Fibroblast of lung (primary cell): Measurements from ENCODE around the gene PAQR7. TPM values are rescaled to one million over a fixed set of nuclear protein-coding genes. Genes with fewer than 3 reads are reported as not detected.
A peak's percentile ranks its signal among the peaks of the same experiment; 100 is the strongest.

ENCODE experiments used
- DNase-seq, 2 donors: peaks; one replicate each; pipeline versions ENCODE4 v3.0.0 to v3.0.0-alpha.2; 2010; ENCODE audit warnings: low read depth in 2 of 2
- H2AFZ ChIP-seq: 2 replicates; pipeline ENCODE4 v1.5.1; 2012; ENCODE audit warnings: low read length, control low read depth, inconsistent platforms
- H3K27ac ChIP-seq: 2 replicates; pipeline ENCODE4 v1.5.1; 2011; ENCODE audit warnings: low read length, control low read depth; ENCODE audit not compliant: insufficient read depth
- H3K27me3 ChIP-seq: 2 replicates; pipeline ENCODE4 v1.5.1; 2011; ENCODE audit warnings: mild to moderate bottlenecking, low read length; ENCODE audit not compliant: control insufficient read depth, insufficient read depth
- H3K36me3 ChIP-seq: 2 replicates; pipeline ENCODE4 v1.5.1; 2011; ENCODE audit warnings: low read length; ENCODE audit not compliant: control insufficient read depth, insufficient read depth
- H3K4me1 ChIP-seq: 2 replicates; pipeline ENCODE4 v1.5.1; 2011; ENCODE audit warnings: low read length; ENCODE audit not compliant: control insufficient read depth, insufficient read depth; ENCODE audit errors: extremely low read depth
- H3K4me2 ChIP-seq: 2 replicates; pipeline ENCODE4 v1.5.1; 2011; ENCODE audit warnings: low read length, control low read depth; ENCODE audit not compliant: insufficient read depth; ENCODE audit errors: extremely low read depth
- H3K4me3 ChIP-seq, 4 experiments: fragments of 200-600 bp in 1 of 4; sonication (generic) in 1 of 4; replicated peaks in 1 of 4; 2 replicates each; pipeline ENCODE4 v1.5.1; 2011 to 2016; ENCODE audit warnings: low read length in 4 of 4, low read depth in 3 of 4, mild to moderate bottlenecking in 3 of 4, control low read depth in 2 of 4, inconsistent platforms in 1 of 4, mixed read lengths in 1 of 4; ENCODE audit not compliant: insufficient read depth in 1 of 4; ENCODE audit errors: control extremely low read depth in 1 of 4
- H3K79me2 ChIP-seq: 2 replicates; pipeline ENCODE4 v1.5.1; 2012; ENCODE audit warnings: mild to moderate bottlenecking, low read length, inconsistent platforms; ENCODE audit not compliant: control insufficient read depth, insufficient read depth
- H3K9ac ChIP-seq: 2 replicates; pipeline ENCODE4 v1.5.1; 2011; ENCODE audit warnings: mild to moderate bottlenecking, low read length, control low read depth; ENCODE audit not compliant: insufficient read depth
- H3K9me3 ChIP-seq: 2 replicates; pipeline ENCODE4 v1.5.1; 2012; ENCODE audit warnings: low read depth, low read length; ENCODE audit not compliant: control insufficient read depth, insufficient read depth
- H4K20me1 ChIP-seq: 2 replicates; pipeline ENCODE4 v1.5.1; 2011; ENCODE audit warnings: low read length; ENCODE audit not compliant: control insufficient read depth, insufficient read depth; ENCODE audit errors: extremely low read depth
- EZH2 ChIP-seq: IDR thresholded peaks from 2 replicates; pipeline ENCODE4 v1.5.1; 2012; ENCODE audit warnings: low read length, control low read depth, mild to moderate bottlenecking; ENCODE audit errors: missing control alignments
- polyA plus RNA-seq, 2 donors: library from polyadenylated mRNA; depleted of rRNA in 1 of 2; stranded (reverse) in 1 of 2; unstranded in 1 of 2; fragments of >200 nt; gene quantifications; 2 replicates each; pipeline ENCODE4 v1.2.1, GENCODE V29; 2011 to 2012; ENCODE audit warnings: missing spikeins in 1 of 2
- total RNA-seq: library from RNA; depleted of rRNA; stranded (reverse); fragments of >200 nt; gene quantifications from 2 replicates; pipeline ENCODE4 v1.2.1, GENCODE V29; 2014
- TF ChIP-seq, protein P1 (sequence below), 2 donors: IDR thresholded peaks in 1 of 2; conservative IDR thresholded peaks in 1 of 2; 1 replicate in 1 of 2; 2 replicates in 1 of 2; pipeline ENCODE4 v1.5.1; 2011 to 2012; ENCODE audit warnings: low read length in 2 of 2, control low read depth in 1 of 2, inconsistent platforms in 1 of 2, low read depth in 1 of 2, mild to moderate bottlenecking in 1 of 2

PAQR7 gene
- total and polyA plus RNA-seq, 2 donors (not counting 1 experiment from before 2014, with no cell fraction given) = 12.8 to 15.9 TPM

DNA sequence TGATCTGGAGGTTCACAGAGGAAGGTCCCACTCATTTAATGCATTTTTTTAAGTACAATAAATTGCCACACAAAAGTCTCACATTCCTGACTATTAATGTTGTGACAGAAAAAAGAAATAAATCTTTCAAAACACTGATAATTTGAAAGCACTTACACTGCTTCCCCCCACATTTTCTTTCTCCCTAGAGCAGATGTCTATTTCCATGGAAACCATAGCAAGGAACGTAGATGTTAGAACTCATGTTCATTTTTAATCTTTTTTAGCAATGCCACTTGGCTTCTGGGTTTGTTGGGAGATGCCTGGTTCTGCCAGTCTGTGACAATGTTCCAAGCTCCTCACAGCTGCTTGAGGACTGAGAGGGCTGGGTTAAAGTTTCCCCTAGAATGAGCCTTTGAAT is 32.7 kb upstream of the PAQR7 start:
- no peaks in the 10 kb centered on the region for H3K27me3 ChIP-seq
- no peak overlapping the region for H3K4me2 ChIP-seq
- no peak overlapping the region for H3K9ac ChIP-seq
- H3K4me1 ChIP-seq = no peaks in the 10 kb centered on the region
- no peak overlapping the region for H3K4me3 ChIP-seq
- no peak overlapping the region for H2AFZ ChIP-seq
- peaks cover under 1% of the 10 kb centered on the region for H3K36me3 ChIP-seq
- no peaks in the 10 kb centered on the region for H3K9me3 ChIP-seq
- TF ChIP-seq EZH2 = no peak
- TF ChIP-seq, protein P1, sequence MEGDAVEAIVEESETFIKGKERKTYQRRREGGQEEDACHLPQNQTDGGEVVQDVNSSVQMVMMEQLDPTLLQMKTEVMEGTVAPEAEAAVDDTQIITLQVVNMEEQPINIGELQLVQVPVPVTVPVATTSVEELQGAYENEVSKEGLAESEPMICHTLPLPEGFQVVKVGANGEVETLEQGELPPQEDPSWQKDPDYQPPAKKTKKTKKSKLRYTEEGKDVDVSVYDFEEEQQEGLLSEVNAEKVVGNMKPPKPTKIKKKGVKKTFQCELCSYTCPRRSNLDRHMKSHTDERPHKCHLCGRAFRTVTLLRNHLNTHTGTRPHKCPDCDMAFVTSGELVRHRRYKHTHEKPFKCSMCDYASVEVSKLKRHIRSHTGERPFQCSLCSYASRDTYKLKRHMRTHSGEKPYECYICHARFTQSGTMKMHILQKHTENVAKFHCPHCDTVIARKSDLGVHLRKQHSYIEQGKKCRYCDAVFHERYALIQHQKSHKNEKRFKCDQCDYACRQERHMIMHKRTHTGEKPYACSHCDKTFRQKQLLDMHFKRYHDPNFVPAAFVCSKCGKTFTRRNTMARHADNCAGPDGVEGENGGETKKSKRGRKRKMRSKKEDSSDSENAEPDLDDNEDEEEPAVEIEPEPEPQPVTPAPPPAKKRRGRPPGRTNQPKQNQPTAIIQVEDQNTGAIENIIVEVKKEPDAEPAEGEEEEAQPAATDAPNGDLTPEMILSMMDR (conservative IDR thresholded peaks at IDR 0.05 in 1 of 2, IDR thresholded peaks at IDR 0.05 in 1 of 2; ENCODE audit: low read depth in 1 of 2, low read length in 2 of 2) = no peak
- peaks cover 21% of the 10 kb centered on the region for H3K79me2 ChIP-seq
- H3K27ac ChIP-seq = no peak overlapping the region
- no peak for DNase-seq
- H4K20me1 ChIP-seq = no peaks in the 10 kb centered on the region

DNA sequence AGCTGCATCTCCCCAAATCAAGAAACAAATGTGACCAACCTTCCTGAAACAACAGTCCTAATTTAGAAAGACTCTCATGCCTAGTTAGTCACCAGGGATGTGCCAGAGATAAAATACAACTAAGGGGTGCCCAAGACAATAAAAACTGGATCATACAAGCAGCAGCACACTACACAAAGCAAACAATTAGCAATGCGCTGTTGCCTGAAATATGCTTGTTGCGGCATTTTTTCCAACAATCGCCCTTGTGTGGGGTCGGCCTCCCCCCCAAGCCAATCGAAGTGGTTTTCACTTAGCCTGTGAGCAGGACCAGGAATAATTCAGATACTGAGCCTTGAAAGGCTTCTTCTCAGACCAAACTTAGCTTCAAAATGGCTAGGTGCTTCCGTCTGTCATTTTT is 32.1 kb upstream of the PAQR7 start:
- peaks cover 1% of the 10 kb centered on the region for H3K36me3 ChIP-seq
- no peak for DNase-seq
- no peaks in the 10 kb centered on the region for H3K4me1 ChIP-seq
- no peak overlapping the region for H3K4me3 ChIP-seq
- H3K9me3 ChIP-seq = no peaks in the 10 kb centered on the region
- no peak for TF ChIP-seq EZH2
- TF ChIP-seq, protein P1 (conservative IDR thresholded peaks at IDR 0.05 in 1 of 2, IDR thresholded peaks at IDR 0.05 in 1 of 2; ENCODE audit: low read depth in 1 of 2, low read length in 2 of 2) = no peak
- no peaks in the 10 kb centered on the region for H3K27me3 ChIP-seq
- no peak overlapping the region for H3K9ac ChIP-seq
- no peak overlapping the region for H2AFZ ChIP-seq
- H3K4me2 ChIP-seq = no peak overlapping the region
- peaks cover 26% of the 10 kb centered on the region for H3K79me2 ChIP-seq
- H3K27ac ChIP-seq = no peak overlapping the region
- H4K20me1 ChIP-seq = no peaks in the 10 kb centered on the region

DNA sequence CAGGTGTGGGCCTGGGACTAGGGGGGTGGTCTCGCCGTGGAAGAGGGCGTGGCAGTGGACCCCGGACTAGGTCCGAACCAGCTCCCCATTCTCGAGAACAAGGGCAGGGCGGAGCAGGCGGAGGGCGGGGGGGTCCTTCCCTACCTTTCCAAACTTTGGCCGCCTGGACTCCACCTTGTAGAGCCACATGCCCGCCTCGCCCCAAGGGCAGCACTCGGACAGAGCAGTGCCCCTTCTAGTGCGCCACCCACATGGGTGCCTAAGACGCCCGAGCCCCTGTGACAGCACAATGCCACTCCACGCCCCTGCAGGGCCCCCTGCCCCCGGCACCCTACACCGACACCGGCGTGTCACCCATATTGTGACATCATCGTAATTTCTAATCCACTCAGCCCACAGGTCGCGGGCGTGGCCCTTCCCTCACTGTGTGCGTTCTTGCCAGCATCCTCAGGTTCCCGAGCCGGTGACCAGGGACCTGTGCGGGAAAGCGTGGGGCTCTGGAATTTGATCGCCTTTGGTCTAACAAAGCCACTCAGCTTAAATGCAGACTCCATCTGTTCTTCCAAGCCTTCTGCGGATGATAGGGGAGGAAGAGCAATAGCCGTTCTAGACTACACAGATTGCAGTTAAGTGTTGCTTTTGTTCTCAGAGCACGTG is 31.3 kb upstream of the PAQR7 start:
- H3K79me2 ChIP-seq = peaks cover 30% of the 10 kb centered on the region
- H3K9me3 ChIP-seq = no peaks in the 10 kb centered on the region
- no peak for DNase-seq
- H3K4me2 ChIP-seq = peak overlapping the region; percentile 77
- no peak overlapping the region for H3K27ac ChIP-seq
- no peak for TF ChIP-seq EZH2
- TF ChIP-seq, protein P1 (conservative IDR thresholded peaks at IDR 0.05 in 1 of 2, IDR thresholded peaks at IDR 0.05 in 1 of 2; ENCODE audit: low read depth in 1 of 2, low read length in 2 of 2) = no peak
- no peaks in the 10 kb centered on the region for H4K20me1 ChIP-seq
- H3K4me1 ChIP-seq = no peaks in the 10 kb centered on the region
- H3K27me3 ChIP-seq = no peaks in the 10 kb centered on the region
- H2AFZ ChIP-seq = peak overlapping the region; percentile 77
- peak overlapping the region; percentile 49 to 85 (median 59) for H3K4me3 ChIP-seq
- H3K36me3 ChIP-seq = peaks cover 1% of the 10 kb centered on the region
- H3K9ac ChIP-seq = no peak overlapping the region
